NCI-H2227 (cell line): ENCODE data around the gene RAB5IF.

Experiments used
- DNase-seq: peaks from one replicate; lab custom pipeline; 2025; ENCODE audit not compliant: unreplicated experiment; lab: John Stamatoyannopoulos, UW

The RAB5IF gene

DNA sequence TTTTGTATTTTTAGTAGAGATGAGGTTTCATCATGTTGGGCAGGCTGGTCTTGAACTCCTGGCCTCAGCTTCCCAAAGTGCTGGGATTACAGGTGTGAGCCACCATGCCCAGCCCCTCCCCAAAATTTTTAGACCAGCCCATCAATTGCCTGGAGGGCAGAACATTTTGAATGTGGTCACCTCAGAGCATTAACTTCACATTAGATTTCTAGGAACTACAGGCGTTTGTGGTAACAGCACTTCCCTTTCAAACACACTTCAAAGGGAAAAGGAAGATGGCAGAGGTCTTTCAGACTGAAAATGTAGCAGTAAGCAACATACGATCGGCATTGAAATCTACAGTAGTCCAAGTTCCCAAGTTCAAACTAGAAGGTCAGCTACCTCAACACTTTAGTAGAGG, 52.7 kb downstream of the RAB5IF start:
- no peak for DNase-seq
